ENCODE measurements around the gene CDK14.
"Not testable (repeated sequence)": the region's sequence is repeated elsewhere in the genome, so short reads cannot be mapped to it uniquely, and the experiment has no call there.

Gene CDK14

GRCh38 chr7:90900628-90901356 lies 304.7 kb downstream of the CDK14 start:
- no peak for DNase-seq (ENCODE audit: low spot score)

DNA sequence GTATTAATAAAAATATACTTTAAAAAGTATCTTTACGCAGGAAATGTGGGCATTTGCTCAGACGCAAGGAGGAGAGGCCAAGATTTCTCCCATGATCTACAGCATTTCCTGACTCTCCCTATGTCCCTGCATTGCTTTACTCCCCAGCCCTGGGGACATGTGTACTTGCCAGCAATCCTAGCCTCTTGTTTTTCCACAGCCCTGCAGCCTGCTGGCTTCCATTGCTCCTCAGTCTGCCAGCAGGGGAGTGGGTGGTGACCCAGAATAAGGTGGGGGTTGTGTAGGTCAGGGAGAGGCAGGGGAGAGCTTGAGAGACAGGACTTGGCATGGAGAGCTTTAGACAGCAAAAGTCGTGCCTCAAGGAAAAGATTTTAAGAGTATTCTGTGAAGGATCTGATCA lies 307.7 kb downstream of the CDK14 start:
- DNase-seq (ENCODE audit: low spot score), result no peak

DNA sequence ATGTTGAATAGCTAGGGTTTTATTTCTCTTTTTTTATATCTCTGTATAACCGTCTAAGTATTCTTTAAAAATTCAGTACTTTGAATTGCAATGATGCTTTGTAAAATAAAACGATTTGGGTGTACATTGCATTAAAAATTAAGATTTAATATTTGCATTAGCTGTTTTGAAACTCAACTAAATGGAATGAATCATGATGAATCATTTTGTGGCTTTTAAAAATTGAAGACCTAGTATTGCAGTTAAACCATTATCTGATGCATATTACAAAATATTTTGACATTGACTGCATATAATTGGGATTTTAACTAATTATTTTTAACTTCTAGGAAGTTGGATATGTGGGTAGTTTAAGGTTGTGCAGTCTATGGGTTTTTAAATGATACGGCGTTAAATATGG lies 314.0 kb downstream of the CDK14 start:
- no peak for DNase-seq (ENCODE audit: low spot score)

GRCh38 chr7:90916319-90916718 lies 320.2 kb downstream of the CDK14 start:
- no peak for DNase-seq (ENCODE audit: low spot score)

GRCh38 chr7:90917539-90917938 lies 321.4 kb downstream of the CDK14 start:
- no peak for DNase-seq (ENCODE audit: low spot score)

DNA sequence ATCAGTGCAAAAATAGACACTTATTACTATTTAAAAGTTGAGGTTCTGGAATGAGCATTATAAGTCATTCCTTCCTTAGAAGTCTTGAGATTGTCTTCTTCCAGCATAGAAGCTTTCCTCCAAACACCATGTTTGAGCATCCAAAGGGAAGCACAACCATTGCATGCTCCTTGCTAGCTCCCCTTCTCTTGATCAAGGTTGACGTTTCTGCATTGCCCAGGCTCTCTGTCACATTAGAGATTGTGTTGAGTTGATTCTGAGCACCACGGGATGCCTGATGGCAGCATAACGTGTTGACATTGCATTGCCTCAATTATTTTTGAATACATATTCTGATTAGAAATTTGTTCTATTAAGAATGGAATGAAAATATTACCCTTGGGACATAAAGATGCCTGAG lies 322.2 kb downstream of the CDK14 start:
- DNase-seq (ENCODE audit: low spot score), result no peak

GRCh38 chr7:90919816-90920215 lies 323.7 kb downstream of the CDK14 start:
- no peak for DNase-seq (ENCODE audit: low spot score)

DNA sequence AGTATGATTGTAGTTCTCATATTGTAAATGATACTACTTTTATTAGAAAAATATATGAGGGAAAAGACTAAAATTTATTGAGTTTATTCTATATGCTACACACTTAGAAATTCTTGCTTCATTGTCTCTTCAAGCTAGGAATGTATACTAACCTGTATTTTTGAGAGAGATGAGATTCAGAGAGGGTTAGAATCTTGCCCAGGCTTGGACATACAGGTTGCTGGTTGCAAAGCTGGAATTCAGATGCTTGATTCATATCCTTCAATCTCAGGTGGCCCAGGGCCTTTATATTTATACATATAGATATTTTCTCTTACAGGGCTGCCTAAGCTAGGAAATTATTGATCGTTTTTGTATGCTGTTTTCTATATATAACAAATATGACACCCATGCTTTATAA lies 324.2 kb downstream of the CDK14 start:
- no peak for DNase-seq (ENCODE audit: low spot score)

DNA sequence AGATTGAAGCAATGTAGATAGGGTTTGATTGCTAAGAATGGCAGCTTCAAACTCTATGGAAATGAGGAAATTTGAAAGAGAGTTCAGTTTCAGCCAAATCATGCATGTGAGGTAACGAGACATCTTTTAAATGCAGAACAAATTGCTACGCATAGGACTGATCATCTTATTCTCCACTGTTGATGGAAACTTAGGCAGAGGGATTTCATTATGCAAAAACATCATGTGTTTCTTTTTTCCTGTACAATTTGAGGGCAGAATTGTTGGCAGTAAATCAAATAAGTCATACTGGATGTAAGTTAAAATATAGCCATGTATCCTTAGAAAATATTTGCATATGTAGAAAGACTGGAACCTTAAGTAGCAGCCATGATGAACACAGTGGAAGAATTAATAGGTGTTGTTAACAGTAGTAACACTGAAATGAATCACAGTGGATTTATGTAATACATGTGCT lies 327.4 kb downstream of the CDK14 start:
- no peak for DNase-seq (ENCODE audit: low spot score)

DNA sequence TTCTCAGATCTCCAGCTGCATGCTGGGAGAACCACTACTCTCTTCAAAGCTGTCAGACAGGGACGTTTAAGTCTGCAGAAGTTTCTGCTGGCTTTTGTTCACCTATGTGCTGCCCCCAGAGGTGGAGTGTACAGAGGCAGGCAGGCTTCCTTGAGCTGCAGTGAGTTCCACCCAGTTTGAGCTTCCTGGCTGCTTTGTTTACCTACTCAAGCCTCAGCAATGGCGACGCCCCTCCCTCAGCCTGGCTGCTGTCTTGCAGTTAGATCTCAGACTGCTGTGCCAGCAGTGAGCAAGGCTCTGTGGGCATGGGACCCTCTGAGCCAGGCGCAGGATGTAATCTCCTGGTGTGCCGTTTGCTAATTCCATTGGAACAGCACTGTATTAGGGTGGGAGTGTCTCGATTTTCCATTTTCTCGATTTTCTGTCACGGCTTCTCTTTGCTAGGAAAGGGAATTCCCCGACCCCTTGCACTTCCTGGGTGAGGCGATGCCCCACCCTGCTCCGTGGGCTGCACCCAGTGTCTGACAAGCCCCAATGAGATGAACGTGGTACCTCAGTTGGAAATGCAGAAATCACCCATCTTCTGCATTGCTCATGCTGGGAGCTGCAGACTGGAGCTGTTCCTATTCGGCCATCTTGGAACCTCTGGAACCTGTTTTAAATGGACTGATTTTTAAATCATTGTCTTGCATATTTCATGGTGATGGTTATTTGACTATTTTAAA lies 332.7 kb downstream of the CDK14 start:
- DNase-seq (ENCODE audit: low spot score), result not testable (repeated sequence)

- DNase-seq (ENCODE audit: low spot score), result no peak
These were observed 336.1 kb downstream of the CDK14 start for GRCh38 chr7:90931986-90932916.

DNA sequence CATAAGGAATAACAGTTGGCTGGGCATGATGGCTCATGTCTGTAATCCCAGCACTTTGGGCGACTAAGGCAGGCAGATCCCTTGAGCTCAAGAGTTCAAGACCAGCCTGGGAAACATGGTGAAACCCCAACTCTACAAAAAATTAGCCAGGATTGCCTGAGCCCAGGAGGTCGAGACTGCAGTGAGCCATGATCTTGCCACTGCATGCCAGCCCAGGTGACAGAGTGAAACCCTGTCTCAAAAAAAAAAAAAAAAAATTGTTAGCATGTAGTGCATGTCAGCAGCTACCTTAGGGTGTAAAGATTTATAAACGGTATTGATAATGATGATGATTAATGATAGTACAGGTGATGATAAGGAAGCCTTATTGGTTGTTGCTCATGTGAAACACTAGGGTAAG lies 336.9 kb downstream of the CDK14 start:
- DNase-seq (ENCODE audit: low spot score), result no peak

GRCh38 chr7:90933984-90934383 lies 337.9 kb downstream of the CDK14 start:
- DNase-seq (ENCODE audit: low spot score), result no peak

GRCh38 chr7:90938371-90938770 lies 342.2 kb downstream of the CDK14 start:
- no peak for DNase-seq (ENCODE audit: low spot score)

GRCh38 chr7:90939666-90940065 lies 343.5 kb downstream of the CDK14 start:
- DNase-seq (ENCODE audit: low spot score), result no peak

DNA sequence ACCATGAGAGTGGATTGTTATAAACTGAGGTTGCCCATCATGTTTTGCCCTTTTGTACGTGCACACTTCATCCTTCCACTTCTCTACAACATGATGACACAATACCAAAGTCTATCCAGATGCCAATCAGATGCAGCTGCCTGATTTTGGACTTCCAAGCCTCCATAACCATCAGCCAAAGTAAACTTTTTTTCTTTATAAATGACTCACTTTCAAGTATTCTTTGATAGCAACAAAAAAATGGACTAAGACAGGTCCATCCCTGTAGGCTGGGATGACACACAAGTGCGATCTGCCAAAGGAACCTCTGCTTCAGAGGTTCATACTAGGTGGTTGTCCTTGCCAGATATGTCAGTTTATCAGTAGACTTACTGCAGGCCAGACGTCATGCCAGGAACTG lies 347.9 kb downstream of the CDK14 start:
- DNase-seq (ENCODE audit: low spot score), result no peak

- no peak for DNase-seq (ENCODE audit: low spot score)
These were observed 349.1 kb downstream of the CDK14 start for GRCh38 chr7:90945104-90945787.

GRCh38 chr7:90946730-90947501 lies 350.8 kb downstream of the CDK14 start:
- no peak for DNase-seq (ENCODE audit: low spot score)

- no peak for DNase-seq (ENCODE audit: low spot score)
These were observed 352.0 kb downstream of the CDK14 start for GRCh38 chr7:90948085-90948484.

- DNase-seq (ENCODE audit: low spot score), result no peak
These were observed 355.1 kb downstream of the CDK14 start for GRCh38 chr7:90951229-90951628.

Data from hematopoietic multipotent progenitor cell treated with erythropoietin and hydrocortisone succinate and interleukin-3 and kit ligand, for 17 days (in vitro differentiated cells).